Measurements from ENCODE around the gene ACMSD.
"Not testable (repeated sequence)": the region's sequence is repeated elsewhere in the genome, so short reads cannot be mapped to it uniquely, and the experiment has no call there.

Gene ACMSD

DNA sequence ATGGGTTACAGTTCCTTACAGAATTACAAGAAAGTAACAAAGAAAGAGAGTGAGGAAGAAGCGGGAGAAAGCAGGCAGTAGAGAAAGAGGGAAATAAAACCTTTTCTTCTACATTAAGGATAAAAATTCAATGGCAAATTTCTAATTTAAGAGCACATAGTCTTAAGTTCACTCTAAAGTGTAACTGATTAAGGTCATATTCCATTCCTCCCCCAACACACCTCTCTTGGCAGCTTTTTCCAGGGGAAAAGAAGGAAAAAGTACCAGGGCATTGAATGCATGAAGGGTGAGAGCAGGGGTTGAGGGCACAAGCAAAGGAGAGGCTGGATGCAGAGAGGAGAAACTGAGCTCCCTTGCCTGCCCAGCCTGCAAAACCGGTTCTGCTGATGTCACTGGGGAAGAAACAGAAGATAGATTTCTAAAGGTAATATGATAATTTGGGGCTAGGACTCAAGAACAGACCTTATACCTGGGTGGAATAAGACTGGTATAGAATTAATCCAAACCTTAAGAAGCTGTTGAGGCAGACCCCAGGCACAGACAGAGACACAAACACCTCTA, 4.6 kb downstream of the ACMSD start:
- TF ChIP-seq, protein P1, sequence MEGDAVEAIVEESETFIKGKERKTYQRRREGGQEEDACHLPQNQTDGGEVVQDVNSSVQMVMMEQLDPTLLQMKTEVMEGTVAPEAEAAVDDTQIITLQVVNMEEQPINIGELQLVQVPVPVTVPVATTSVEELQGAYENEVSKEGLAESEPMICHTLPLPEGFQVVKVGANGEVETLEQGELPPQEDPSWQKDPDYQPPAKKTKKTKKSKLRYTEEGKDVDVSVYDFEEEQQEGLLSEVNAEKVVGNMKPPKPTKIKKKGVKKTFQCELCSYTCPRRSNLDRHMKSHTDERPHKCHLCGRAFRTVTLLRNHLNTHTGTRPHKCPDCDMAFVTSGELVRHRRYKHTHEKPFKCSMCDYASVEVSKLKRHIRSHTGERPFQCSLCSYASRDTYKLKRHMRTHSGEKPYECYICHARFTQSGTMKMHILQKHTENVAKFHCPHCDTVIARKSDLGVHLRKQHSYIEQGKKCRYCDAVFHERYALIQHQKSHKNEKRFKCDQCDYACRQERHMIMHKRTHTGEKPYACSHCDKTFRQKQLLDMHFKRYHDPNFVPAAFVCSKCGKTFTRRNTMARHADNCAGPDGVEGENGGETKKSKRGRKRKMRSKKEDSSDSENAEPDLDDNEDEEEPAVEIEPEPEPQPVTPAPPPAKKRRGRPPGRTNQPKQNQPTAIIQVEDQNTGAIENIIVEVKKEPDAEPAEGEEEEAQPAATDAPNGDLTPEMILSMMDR (IDR thresholded peaks at IDR 0.05): no peak
- H3K9me3 Mint-ChIP-seq: peaks cover 6% of the 10 kb centered on the region
- no peak overlapping the region for H3K4me3 Mint-ChIP-seq

DNA sequence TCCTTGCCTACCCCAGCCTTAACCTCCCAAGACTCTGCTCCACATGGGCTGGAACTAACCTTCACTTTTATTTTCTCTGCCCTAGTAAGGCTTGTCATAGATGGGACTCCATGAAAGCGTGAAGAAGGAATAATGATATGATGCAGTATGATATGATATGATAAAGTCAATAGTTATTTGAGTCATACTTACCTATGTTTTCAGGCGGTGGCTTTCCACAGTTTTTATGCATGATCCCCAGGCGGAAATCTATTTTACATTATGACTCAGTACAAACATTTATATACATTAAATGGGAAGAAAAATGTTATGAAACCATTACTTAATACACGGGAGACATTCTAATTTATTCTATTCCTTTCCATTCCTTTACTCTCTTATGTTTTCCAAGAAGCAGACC, 5.6 kb downstream of the ACMSD start:
- no peak overlapping the region for H3K27ac Mint-ChIP-seq
- H3K9me3 Mint-ChIP-seq: peaks cover 14% of the 10 kb centered on the region
- no peaks in the 10 kb centered on the region for H3K4me1 Mint-ChIP-seq
- no peak for DNase-seq
- no peaks in the 10 kb centered on the region for H3K36me3 Mint-ChIP-seq (ENCODE audit: low read depth)
- H3K4me3 Mint-ChIP-seq: no peak overlapping the region
- TF ChIP-seq, protein P1 (IDR thresholded peaks at IDR 0.05): no peak
- peaks cover 10% of the 10 kb centered on the region for H3K27me3 Mint-ChIP-seq (ENCODE audit: low read depth, poor library complexity)

More for the DNA sequence above, 4.6 kb downstream of the ACMSD start:
- Mint-ChIP-seq H3K4me1 (no peaks in the 10 kb centered on the region), H3K36me3 (ENCODE audit: low read depth) (no peaks in the 10 kb centered on the region), H3K27ac (no peak overlapping the region), H3K27me3 (ENCODE audit: low read depth, poor library complexity) (peaks cover 10% of the 10 kb centered on the region)
- no peak for DNase-seq

DNA sequence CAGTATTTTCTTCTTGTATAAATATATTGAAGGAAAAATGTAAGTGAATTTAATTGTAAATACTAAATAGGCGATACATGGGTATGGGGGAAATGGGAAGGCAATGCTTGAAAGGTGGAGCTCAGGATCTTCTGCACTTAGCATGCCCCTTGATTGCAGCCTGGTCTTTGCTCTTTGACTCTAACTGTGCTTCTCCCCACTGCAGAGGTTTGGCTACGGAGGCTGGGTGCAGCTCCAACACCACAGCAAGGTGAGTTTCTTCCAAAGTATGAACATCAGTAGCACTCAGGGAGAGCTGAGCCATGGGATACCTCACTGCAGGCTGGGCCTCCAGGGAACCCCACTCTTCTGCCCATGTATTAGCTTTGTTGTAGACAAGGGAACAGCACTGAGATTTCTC, 6.6 kb downstream of the ACMSD start:
- H3K9me3 Mint-ChIP-seq: peaks cover 18% of the 10 kb centered on the region
- TF ChIP-seq, protein P1 (IDR thresholded peaks at IDR 0.05): no peak
- no peak overlapping the region for H3K4me3 Mint-ChIP-seq
- no peaks in the 10 kb centered on the region for H3K4me1 Mint-ChIP-seq
- DNase-seq: no peak
- H3K27me3 Mint-ChIP-seq (ENCODE audit: low read depth, poor library complexity): peaks cover 16% of the 10 kb centered on the region
- H3K27ac Mint-ChIP-seq: no peak overlapping the region
- no peaks in the 10 kb centered on the region for H3K36me3 Mint-ChIP-seq (ENCODE audit: low read depth)

DNA sequence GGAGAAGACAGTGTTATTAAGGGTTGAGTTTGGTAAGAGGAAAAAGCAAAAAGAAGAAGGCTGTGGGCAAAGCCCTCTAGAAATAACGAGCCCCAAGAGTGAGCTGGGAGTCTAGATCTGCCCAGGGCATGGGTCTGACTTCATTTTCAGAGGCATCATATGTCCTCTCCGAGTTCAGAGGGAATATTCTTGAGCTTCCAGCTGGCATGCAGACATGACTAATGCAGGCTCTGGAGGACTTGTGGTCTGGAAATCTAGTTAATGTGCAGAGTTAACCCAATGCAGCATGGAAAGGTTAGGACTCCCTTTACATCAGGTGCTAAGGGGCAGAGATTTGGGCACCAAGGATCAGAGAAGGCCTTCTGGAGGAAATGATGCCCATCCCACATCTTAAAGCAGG, 7.3 kb downstream of the ACMSD start:
- H3K36me3 Mint-ChIP-seq (ENCODE audit: low read depth): no peaks in the 10 kb centered on the region
- H3K27ac Mint-ChIP-seq: no peak overlapping the region
- peaks cover 16% of the 10 kb centered on the region for H3K27me3 Mint-ChIP-seq (ENCODE audit: low read depth, poor library complexity)
- no peak for DNase-seq
- no peaks in the 10 kb centered on the region for H3K4me1 Mint-ChIP-seq
- TF ChIP-seq, protein P1 (IDR thresholded peaks at IDR 0.05): no peak
- H3K9me3 Mint-ChIP-seq: peaks cover 18% of the 10 kb centered on the region
- H3K4me3 Mint-ChIP-seq: no peak overlapping the region

DNA sequence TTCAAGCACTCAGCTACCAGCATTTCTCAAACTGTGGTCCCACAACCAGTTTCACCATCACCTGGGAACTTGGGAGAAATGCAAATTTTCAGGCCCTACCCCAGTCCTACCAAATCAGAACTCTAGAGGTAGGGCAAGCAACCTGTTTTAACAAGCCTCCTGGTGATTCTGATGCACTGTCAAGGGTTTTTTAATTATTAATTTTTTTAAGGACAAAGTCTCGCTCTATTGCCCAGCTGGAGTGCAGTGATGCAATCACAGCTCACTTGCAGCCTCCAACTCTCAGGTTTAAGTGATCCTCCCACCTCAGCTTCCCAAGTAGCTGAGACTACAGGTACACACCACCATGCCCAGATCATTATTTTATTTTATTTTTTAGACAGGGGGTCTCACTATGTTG, 7.8 kb downstream of the ACMSD start:
- TF ChIP-seq, protein P1 (IDR thresholded peaks at IDR 0.05): no peak
- H3K36me3 Mint-ChIP-seq (ENCODE audit: low read depth): no peaks in the 10 kb centered on the region
- no peak overlapping the region for H3K4me3 Mint-ChIP-seq
- peaks cover 18% of the 10 kb centered on the region for H3K9me3 Mint-ChIP-seq
- H3K27me3 Mint-ChIP-seq (ENCODE audit: low read depth, poor library complexity): peaks cover 16% of the 10 kb centered on the region
- H3K27ac Mint-ChIP-seq: no peak overlapping the region
- no peaks in the 10 kb centered on the region for H3K4me1 Mint-ChIP-seq
- no peak for DNase-seq

DNA sequence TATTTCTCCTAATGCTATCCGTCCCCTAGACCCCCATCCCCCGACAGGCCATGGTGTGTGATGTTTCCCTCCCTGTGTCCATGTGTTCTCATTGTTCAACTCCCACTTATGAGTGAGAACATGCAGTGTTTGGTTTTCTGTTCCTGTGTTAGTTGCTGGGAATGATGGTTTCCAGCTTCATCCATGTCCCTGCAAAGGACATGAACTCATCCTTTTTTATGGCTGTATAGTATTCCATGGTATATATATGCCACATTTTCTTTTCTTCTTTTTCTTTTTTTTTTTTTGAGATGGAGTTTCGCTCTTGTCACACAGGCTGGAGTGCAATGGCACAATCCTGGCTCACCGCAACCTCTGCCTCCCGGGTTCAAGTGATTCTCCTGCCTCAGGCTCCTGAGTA, 9.2 kb downstream of the ACMSD start:
- not testable (repeated sequence) for DNase-seq; H3K4me1 Mint-ChIP-seq; H3K27ac Mint-ChIP-seq; H3K36me3 Mint-ChIP-seq (ENCODE audit: low read depth); H3K4me3 Mint-ChIP-seq
- Mint-ChIP-seq H3K27me3 (ENCODE audit: low read depth, poor library complexity) (peaks cover 13% of the 10 kb centered on the region), H3K9me3 (peaks cover 18% of the 10 kb centered on the region)

Measured in nephron progenitor cell (in vitro differentiated cells).